NK-92 (cell line): ENCODE data around the gene WNK4.
"Not testable (repeated sequence)": the region's sequence is repeated elsewhere in the genome, so short reads cannot be mapped to it uniquely, and the experiment has no call there.

Experiments used
- DNase-seq: peaks from one replicate; lab custom pipeline; 2025; ENCODE audit not compliant: unreplicated experiment; lab: John Stamatoyannopoulos, UW

WNK4 gene

GRCh38 chr17:42769964-42770363 lies 10.4 kb upstream of the WNK4 start:
- DNase-seq: not testable (repeated sequence)

GRCh38 chr17:42772945-42773289 lies 7.5 kb upstream of the WNK4 start:
- DNase-seq: no peak

- DNase-seq: no peak
Measured at GRCh38 chr17:42773290-42774035, 6.9 kb upstream of the WNK4 start, which contains the start of gene VPS25. Gene VPS25, plus strand, starts transcription at chr17:42773449. Its CDS starts 27 bp downstream, at chr17:42773476.

- no peak for DNase-seq
Measured at GRCh38 chr17:42774066-42774745, 6.2 kb upstream of the WNK4 start.

GRCh38 chr17:42775534-42776098 lies 4.8 kb upstream of the WNK4 start:
- no peak for DNase-seq

- no peak for DNase-seq
Measured at GRCh38 chr17:42778570-42778969, 1.8 kb upstream of the WNK4 start.

GRCh38 chr17:42779304-42779935 lies 990 bp upstream of the WNK4 start:
- DNase-seq: no peak

GRCh38 chr17:42780851-42781638 lies 635 bp downstream of the WNK4 start:
- DNase-seq: no peak

DNA sequence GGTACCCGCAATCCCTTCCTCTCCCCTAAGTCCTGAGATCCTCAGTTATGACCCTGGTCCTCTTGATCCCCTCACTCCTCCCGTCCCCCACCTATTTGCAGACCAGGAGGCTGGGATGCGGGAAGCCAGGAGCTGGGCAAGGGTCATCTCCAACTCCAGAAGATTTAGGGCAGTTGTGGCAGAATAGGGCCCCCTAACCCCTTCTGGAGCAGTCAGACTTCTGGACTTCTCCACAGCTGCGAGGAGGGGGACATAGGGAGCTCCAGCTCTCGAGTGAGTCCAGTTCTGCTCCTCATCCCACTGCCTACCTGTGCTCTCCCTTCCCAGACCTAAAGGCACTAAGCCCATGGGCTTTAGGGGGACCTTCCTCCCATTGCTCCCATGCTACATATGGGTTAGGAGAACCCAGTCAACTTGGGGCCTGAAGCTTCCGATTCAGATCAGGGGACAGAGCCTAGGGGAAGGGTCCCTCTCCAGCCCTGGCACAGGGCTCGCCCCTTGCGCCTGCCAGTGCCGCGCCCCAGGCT lies 1.3 kb downstream of the WNK4 start:
- no peak for DNase-seq

- DNase-seq: no peak
Measured at GRCh38 chr17:42782166-42783061, 2.0 kb downstream of the WNK4 start.

DNA sequence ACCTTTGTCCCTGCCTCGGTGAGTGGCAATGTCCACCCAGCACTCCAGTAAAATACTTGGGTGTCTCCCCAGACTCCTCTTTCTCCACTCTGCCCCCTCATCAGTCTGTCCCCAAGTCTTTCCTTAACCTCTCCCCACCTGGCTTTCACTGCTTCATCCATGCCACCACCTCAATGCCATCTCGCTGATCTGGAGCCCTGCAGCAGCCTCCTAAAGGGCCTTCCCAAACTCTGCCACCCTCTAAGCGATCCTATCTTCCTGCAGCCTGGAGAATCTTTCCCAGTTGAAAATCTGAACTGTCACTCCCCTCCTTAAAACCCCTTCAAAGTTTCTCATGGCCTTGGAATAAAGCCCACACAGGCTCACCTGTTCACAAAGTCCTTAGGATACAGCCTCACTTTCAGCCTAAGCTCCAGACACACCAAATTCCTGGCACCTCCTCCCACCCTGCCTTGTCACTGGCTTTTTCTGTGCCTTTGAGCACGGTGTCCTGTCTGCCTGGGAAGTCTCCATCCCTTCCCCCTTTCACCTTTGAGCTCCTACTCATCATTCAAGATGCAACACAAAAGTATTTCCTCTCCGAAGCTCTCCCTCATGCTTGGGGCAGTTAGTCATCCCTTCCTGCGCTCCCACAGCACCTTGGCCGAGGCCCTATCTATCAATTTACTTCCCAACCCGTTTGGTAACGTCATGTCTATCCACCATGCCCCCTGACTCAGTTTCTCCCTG lies 2.8 kb downstream of the WNK4 start:
- no peak for DNase-seq

- no peak for DNase-seq
Measured at GRCh38 chr17:42783791-42784138, 3.4 kb downstream of the WNK4 start.

GRCh38 chr17:42784409-42784808 lies 4.0 kb downstream of the WNK4 start:
- DNase-seq: no peak

- no peak for DNase-seq
Measured at GRCh38 chr17:42784811-42785592, 4.6 kb downstream of the WNK4 start.

DNA sequence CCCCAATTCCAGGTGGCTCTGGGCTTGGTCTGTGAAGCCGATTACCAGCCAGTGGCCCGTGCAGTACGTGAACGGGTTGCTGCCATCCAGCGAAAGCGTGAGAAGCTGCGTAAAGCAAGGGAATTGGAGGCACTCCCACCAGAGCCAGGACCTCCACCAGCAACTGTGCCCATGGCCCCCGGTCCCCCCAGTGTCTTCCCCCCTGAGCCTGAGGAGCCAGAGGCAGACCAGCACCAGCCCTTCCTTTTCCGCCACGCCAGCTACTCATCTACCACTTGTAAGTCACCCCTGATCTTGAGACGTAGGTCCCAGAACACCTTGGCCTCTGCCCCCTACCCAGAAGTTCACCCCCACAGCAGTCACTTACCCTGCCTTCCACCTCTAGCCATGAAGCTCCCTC lies 6.9 kb downstream of the WNK4 start:
- DNase-seq: no peak

GRCh38 chr17:42791948-42792347 lies 11.5 kb downstream of the WNK4 start:
- no peak for DNase-seq

- no peak for DNase-seq
Measured at GRCh38 chr17:42792545-42792944, 12.1 kb downstream of the WNK4 start.

GRCh38 chr17:42795061-42795460 lies 14.7 kb downstream of the WNK4 start:
- DNase-seq: no peak
